ENCODE results near the gene TXLNG.
A peak's percentile ranks its signal among the peaks of the same experiment; 100 is the strongest.

TXLNG gene

GRCh38 chrX:16786791-16787735, 797 bp downstream of the TXLNG start (continued):
- 0 out of 2 replicates have a peak, but pooled peaks have one; percentile 2 for TF ChIP-seq ZNF561 (tag by site-specific recombination; IDR thresholded peaks at IDR 0.05; ENCODE audit: borderline replicate concordance)
- TF ChIP-seq ZNF335 (tag by site-specific recombination; conservative IDR thresholded peaks at IDR 0.05): peak; percentile 73
- TF ChIP-seq ZBTB26 (tag by site-specific recombination; optimal IDR thresholded peaks at IDR 0.05): peak; percentile 54

DNA sequence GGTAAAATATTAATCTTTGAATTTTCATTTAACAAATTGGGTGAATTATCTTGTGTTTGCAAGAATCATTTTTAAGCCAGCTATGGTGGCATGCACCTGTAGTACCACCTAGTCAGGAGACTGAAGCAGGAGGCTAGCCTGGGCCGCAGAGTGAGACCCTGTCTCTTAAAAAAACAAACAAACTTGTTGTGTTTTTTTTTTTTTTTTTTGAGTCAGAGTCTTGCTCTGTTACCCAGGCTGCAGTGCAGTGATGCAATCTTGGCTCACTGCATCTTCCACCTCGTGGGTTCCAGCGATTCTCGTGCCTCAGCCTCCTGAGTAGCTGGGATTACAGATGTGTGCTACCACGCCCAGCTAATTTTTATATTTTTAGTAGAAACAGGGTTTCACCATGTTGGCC, 2.2 kb downstream of the TXLNG start:
- ChIA-PET CTCF (interaction anchor here (0.6 to 0.7 kb wide), 2 partner anchors 53 to 1504 kb away, joined by 3 read pairs; no protein-coding TSS in a partner anchor), POLR2A (interaction anchor here (0.7 to 1.1 kb wide), 2 partner anchors 19 to 1515 kb away, joined by 4 read pairs; no protein-coding TSS in a partner anchor)
- Histone ChIP-seq H3K27ac (ENCODE audit: extremely low read depth, low read depth, low read length) (no peak overlapping the region), H3K4me3 (ENCODE audit: low read depth, low read length) (no peak overlapping the region), H3K36me3 (ENCODE audit: control insufficient read depth in 2 of 2, insufficient read depth in 1 of 2, low read length in 2 of 2) (peaks cover 26 to 31% of the 10 kb centered on the region in 2 experiments), H3K9me3 (ENCODE audit: control insufficient read depth, insufficient read depth, low read depth, low read length) (no peaks in the 10 kb centered on the region), H3K4me1 (ENCODE audit: control insufficient read depth, insufficient read depth, low read length) (peaks cover 10% of the 10 kb centered on the region; the same call in 1 of the 2 replicates)
- 0 out of 2 replicates have a peak, but pooled peaks have one; percentile 57 for TF ChIP-seq ZNF362 (tag by site-specific recombination; IDR thresholded peaks at IDR 0.05)
- TF ChIP-seq ZNF768 (tag by site-specific recombination; IDR thresholded peaks at IDR 0.05): no peak
- TF ChIP-seq OSR2 (tag by site-specific recombination; IDR thresholded peaks at IDR 0.05): peak; percentile 29; the same call in 1 of the 2 replicates
- 0 out of 2 replicates have a peak, but pooled peaks have one; percentile 55 for TF ChIP-seq SCRT2 (tag by site-specific recombination; IDR thresholded peaks at IDR 0.05)
- TF ChIP-seq, protein P1, sequence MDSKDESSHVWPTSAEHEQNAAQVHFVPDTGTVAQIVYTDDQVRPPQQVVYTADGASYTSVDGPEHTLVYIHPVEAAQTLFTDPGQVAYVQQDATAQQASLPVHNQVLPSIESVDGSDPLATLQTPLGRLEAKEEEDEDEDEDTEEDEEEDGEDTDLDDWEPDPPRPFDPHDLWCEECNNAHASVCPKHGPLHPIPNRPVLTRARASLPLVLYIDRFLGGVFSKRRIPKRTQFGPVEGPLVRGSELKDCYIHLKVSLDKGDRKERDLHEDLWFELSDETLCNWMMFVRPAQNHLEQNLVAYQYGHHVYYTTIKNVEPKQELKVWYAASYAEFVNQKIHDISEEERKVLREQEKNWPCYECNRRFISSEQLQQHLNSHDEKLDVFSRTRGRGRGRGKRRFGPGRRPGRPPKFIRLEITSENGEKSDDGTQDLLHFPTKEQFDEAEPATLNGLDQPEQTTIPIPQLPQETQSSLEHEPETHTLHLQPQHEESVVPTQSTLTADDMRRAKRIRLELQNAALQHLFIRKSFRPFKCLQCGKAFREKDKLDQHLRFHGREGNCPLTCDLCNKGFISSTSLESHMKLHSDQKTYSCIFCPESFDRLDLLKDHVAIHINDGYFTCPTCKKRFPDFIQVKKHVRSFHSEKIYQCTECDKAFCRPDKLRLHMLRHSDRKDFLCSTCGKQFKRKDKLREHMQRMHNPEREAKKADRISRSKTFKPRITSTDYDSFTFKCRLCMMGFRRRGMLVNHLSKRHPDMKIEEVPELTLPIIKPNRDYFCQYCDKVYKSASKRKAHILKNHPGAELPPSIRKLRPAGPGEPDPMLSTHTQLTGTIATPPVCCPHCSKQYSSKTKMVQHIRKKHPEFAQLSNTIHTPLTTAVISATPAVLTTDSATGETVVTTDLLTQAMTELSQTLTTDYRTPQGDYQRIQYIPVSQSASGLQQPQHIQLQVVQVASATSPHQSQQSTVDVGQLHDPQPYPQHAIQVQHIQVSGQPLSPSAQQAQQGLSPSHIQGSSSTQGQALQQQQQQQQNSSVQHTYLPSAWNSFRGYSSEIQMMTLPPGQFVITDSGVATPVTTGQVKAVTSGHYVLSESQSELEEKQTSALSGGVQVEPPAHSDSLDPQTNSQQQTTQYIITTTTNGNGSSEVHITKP (tag by site-specific recombination; IDR thresholded peaks at IDR 0.05): 0 out of 2 replicates have a peak, but pooled peaks have one; percentile 35
- TF ChIP-seq, protein P2, sequence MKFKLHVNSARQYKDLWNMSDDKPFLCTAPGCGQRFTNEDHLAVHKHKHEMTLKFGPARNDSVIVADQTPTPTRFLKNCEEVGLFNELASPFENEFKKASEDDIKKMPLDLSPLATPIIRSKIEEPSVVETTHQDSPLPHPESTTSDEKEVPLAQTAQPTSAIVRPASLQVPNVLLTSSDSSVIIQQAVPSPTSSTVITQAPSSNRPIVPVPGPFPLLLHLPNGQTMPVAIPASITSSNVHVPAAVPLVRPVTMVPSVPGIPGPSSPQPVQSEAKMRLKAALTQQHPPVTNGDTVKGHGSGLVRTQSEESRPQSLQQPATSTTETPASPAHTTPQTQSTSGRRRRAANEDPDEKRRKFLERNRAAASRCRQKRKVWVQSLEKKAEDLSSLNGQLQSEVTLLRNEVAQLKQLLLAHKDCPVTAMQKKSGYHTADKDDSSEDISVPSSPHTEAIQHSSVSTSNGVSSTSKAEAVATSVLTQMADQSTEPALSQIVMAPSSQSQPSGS (tag by site-specific recombination; IDR thresholded peaks at IDR 0.05; ENCODE audit: low read depth): 0 out of 2 replicates have a peak, but pooled peaks have one; percentile 35
- TF ChIP-seq SP3 (tag by site-specific recombination; IDR thresholded peaks at IDR 0.05): no peak
- TF ChIP-seq SCRT1 (tag by site-specific recombination; IDR thresholded peaks at IDR 0.05; ENCODE audit: borderline replicate concordance): 0 out of 2 replicates have a peak, but pooled peaks have one; percentile 19
- TF ChIP-seq ZBTB17 (tag by site-specific recombination; IDR thresholded peaks at IDR 0.05): peak; percentile 55; the same call in 1 of the 2 replicates

DNA sequence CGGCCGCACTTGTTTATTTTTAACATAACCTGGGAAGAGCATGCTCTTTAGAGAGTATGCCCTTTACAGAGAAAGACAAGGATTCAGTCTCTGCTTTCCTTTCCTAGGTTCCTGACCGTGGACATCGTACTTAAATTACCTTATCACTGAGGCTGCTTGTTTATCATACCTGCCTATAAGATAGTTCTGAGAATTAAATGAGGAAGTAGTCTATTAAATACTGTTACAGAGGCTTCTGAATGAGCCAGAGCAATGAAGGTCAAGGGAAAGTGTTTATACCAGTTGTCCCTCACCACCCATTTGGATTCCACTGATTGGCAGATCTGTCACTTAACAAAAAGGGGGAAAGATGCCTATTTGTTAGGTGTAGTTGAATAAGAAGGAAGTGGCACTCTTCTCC, 10.0 kb downstream of the TXLNG start:
- ChIA-PET POLR2A (no interaction called here), CTCF (interaction anchor here (3.1 kb wide), 1 partner anchor 12 kb away, joined by 16 read pairs; no protein-coding TSS in a partner anchor)
- peaks cover 47 to 63% of the 10 kb centered on the region in 2 experiments for H3K36me3 ChIP-seq (ENCODE audit: control insufficient read depth in 2 of 2, insufficient read depth in 1 of 2, low read length in 2 of 2)
- no peak overlapping the region for H3K4me3 ChIP-seq (ENCODE audit: low read depth, low read length)
- no peaks in the 10 kb centered on the region for H3K4me1 ChIP-seq (ENCODE audit: control insufficient read depth, insufficient read depth, low read length)
- H3K27ac ChIP-seq (ENCODE audit: extremely low read depth, low read depth, low read length): no peak overlapping the region
- no peaks in the 10 kb centered on the region for H3K9me3 ChIP-seq (ENCODE audit: control insufficient read depth, insufficient read depth, low read depth, low read length)
- TF ChIP-seq ZNF37A (tag by site-specific recombination; IDR thresholded peaks at IDR 0.05) (no peak), ZNF747 (tag by site-specific recombination; IDR thresholded peaks at IDR 0.05) (no peak), ZNF664 (tag by site-specific recombination; IDR thresholded peaks at IDR 0.05) (no peak), KLF8 (tag by site-specific recombination; IDR thresholded peaks at IDR 0.05) (no peak), ZNF19 (tag by site-specific recombination; IDR thresholded peaks at IDR 0.05; ENCODE audit: low read depth) (no peak), ZNF777 (tag by site-specific recombination; IDR thresholded peaks at IDR 0.05; ENCODE audit: borderline replicate concordance) (no peak), ZSCAN5A (tag by site-specific recombination; IDR thresholded peaks at IDR 0.05) (no peak), OSR2 (tag by site-specific recombination; IDR thresholded peaks at IDR 0.05) (no peak), ZNF394 (tag by site-specific recombination; IDR thresholded peaks at IDR 0.05; ENCODE audit: borderline replicate concordance) (no peak), OVOL3 (tag by site-specific recombination; IDR thresholded peaks at IDR 0.05) (no peak)
